NB4 (cell line): ENCODE data around the gene EHMT2.

ENCODE experiments used
- DNase-seq: peaks from one replicate; pipeline ENCODE4 v3.0.0; 2010; ENCODE audit warnings: low read depth
- H3K4me3 ChIP-seq: one replicate; pipeline ENCODE4 v1.5.1; 2011; ENCODE audit warnings: mild to moderate bottlenecking, low read depth, low read length, moderate library complexity
- MYC ChIP-seq: IDR thresholded peaks from 2 replicates; pipeline ENCODE4 v1.6.1; 2011; ENCODE audit warnings: low read depth, low read length
- POLR2A ChIP-seq: IDR thresholded peaks from 2 replicates; pipeline ENCODE4 v1.6.1; 2011; ENCODE audit warnings: mild to moderate bottlenecking; ENCODE audit not compliant: insufficient read length; ENCODE audit errors: extremely low read depth
- TF ChIP-seq, protein P1 (sequence below): IDR thresholded peaks from 2 replicates; pipeline ENCODE4 v1.6.1; 2011; ENCODE audit warnings: low read depth, low read length
- TF ChIP-seq, protein P2 (sequence below): IDR thresholded peaks from one replicate; pipeline ENCODE4 v1.5.1; 2012; ENCODE audit warnings: low read depth, low read length

The EHMT2 gene

DNA sequence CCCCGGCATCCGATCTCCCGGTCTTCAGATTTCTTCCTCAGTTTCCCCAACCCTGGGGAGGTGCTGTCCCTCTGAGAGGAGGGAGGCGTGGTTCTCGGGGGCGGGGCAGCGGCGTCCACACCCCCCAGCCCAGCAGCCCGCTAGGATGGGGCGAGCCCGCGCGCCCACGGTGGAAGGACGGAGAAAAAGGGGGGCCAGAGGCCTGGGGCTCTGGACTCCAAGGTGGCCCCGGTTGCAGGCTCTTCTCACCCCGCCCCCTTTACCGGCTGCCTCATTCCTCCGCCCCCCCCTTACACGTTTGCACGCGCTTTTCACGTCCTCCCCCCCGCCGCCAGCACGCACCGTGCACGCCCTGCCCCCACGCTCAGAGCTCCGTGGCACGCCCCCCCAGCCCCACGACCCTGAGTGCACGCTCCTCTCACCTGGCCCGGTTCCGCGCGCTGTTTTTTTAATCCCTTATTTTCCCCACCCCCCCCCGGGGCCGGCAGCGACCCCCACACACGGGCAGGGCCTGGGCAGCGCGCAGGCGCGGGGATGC lies 4.0 kb upstream of the EHMT2 start:
- H3K4me3 ChIP-seq = peak overlapping the region; percentile 57
- no peak for TF ChIP-seq POLR2A
- DNase-seq = peak; percentile 76

DNA sequence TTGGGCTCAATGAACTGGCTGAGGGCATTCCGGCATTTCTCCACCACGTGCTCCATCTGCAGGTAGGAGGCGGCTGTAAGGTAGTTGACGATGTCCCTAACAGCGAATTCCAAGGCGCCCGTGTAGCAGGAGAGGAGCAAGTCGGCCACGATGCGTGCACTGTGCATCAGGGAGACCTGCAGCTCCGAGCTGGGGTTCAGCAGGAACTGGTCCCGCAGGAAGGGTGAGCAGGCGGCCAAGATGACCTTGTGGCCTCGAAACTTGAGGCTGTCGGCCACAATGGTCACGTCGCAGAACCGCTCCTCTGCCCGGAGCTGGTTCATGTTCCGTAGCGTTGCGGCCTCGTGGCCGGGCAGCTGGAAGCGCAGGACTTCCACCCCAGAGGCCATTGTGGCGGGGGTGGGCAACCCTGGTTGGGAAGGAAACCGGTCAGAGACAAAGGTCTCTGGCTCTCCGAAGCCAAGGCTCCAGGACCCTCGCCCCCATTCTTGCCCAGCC lies 3.5 kb upstream of the EHMT2 start:
- DNase-seq = peak; percentile 31
- TF ChIP-seq POLR2A (no peak), MYC (no peak)
- TF ChIP-seq, protein P1, sequence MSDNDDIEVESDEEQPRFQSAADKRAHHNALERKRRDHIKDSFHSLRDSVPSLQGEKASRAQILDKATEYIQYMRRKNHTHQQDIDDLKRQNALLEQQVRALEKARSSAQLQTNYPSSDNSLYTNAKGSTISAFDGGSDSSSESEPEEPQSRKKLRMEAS = no peak
- TF ChIP-seq, protein P2, sequence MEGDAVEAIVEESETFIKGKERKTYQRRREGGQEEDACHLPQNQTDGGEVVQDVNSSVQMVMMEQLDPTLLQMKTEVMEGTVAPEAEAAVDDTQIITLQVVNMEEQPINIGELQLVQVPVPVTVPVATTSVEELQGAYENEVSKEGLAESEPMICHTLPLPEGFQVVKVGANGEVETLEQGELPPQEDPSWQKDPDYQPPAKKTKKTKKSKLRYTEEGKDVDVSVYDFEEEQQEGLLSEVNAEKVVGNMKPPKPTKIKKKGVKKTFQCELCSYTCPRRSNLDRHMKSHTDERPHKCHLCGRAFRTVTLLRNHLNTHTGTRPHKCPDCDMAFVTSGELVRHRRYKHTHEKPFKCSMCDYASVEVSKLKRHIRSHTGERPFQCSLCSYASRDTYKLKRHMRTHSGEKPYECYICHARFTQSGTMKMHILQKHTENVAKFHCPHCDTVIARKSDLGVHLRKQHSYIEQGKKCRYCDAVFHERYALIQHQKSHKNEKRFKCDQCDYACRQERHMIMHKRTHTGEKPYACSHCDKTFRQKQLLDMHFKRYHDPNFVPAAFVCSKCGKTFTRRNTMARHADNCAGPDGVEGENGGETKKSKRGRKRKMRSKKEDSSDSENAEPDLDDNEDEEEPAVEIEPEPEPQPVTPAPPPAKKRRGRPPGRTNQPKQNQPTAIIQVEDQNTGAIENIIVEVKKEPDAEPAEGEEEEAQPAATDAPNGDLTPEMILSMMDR = no peak
- peak overlapping the region; percentile 57 for H3K4me3 ChIP-seq

DNA sequence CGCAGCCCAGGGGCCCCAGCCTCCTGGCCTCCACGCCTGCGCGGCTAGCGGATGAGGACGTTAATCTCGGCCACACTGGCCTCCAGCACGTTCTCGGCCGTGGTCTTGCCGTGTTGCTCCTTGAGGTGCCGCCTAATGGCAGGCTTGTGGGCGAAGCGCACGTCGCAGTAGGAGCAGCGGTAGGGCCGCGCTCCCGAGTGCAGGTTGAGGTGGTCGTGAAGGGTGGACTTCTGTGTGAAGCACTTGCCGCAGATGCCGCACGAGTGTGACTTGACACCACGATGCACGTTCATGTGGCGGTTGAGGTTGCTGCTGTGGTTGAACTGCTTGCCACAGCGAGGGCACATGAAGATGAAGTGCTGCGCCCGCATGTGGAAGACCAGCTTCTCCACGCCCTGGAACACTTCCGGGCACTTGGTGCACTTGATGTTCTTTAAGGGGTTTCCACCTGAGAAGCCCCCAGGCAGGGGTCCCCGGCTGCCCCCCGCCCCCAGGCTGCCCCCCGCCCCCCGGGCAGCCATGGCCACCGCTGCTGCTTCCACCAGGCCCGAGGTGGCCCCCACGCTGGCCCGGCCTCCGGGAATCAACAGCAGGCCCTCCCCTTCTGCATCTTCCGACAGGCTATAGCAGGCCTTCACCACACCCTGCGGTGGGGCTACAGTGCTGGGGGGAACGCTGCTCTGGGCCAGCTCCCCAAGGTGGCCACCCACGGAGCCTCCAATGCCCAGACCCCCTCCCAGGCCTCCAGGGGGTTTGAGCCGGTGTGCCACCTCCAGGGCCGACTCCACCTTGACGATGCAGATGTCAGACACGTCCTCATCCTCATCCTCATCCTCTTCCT lies 2.6 kb upstream of the EHMT2 start:
- TF ChIP-seq POLR2A = no peak
- TF ChIP-seq, protein P2 = no peak
- H3K4me3 ChIP-seq = peak overlapping the region; percentile 99
- DNase-seq = peak; percentile 77

DNA sequence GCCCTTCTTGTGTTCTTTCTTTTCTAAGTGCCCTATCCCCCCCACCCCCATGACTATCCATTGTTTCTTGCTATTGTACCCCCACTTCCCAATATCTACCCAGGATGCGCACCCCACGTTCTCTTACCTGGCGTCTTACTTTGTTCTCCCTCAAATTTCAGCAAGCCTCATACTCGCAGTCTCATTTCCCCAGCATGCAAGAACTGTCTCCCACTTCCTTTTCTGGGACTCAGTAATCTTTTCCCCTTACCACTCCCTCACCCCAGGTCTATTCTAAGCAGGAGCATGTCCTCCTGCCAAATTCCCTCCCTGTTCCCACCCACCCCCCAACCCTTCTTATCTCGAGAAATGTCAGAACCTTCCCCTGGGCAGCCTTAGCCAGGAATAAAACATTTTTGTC lies 1.7 kb upstream of the EHMT2 start:
- peak overlapping the region; percentile 99 for H3K4me3 ChIP-seq
- DNase-seq = peak; percentile 49
- TF ChIP-seq POLR2A = no peak

DNA sequence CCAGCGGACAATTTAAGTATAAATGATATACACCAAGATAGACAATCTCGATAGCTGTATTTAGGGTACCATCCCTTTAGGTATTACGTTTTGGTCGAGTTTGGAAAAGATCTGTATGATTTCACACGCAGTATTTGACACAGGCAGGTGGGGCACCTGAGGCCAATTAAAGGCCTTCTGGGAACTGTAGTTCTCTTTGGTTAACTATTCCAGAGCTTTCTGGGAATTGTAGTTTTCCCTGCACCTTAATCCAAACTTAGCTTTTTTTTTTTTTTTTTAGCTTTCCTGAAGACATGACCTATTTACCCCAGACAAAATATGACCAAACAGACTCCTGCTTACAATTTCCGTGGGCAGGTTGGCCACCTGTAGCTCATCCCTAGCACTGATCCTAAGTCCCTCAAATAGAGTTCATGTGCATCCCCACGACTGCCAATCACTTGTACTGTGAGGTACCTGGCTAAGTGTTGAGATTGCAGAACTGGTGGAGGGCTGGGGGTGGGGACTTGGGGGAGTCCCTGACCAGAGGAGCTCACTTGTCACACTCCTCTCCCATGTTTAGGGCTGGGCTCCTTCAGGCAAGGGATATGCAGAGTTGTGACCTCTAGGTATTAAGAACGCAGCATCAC lies 999 bp upstream of the EHMT2 start:
- DNase-seq = peak; percentile 59
- TF ChIP-seq MYC = no peak
- TF ChIP-seq, protein P1 = no peak
- TF ChIP-seq, protein P2 = no peak
- no peak for TF ChIP-seq POLR2A

DNA sequence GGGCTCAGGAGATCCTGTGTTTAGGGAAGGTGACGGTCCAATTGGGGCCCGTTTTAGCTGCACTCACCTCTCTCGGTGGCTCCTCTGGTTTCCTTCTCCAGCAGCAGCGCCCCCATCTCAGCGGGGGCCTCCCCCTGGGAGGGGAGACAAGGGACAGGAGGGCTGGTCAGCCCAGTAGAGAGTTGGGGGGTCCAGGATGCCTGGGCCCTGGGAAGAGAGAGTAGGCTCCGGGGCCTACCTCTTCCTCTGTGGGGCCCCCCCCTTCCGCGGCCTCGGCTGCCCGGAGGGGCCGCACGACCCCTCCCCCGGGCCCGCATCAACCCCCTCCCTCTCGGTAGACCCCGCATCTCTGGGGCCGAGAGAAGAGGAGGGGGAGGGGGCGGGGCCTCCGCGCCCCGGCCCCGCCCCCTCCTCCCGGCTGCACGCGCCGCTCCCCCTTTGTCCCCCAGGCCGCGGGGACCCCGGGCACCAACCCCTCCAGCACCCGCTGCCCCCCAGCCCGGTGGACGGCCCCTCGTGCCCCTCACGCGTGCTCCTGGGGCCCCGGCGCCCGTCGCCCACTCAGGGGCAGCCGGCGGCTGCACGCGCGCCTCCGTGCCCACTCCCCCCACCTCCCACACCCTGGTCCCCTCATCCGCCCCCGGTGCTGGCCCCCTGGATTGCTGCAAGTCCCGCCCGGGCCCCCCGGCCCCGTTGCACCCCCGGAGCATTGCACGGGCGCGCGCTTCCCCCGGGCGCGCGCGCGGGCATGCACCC lies 464 bp downstream of the EHMT2 start:
- H3K4me3 ChIP-seq = peak overlapping the region; percentile 66
- DNase-seq = peak; percentile 29
- TF ChIP-seq, protein P1 = no peak
- TF ChIP-seq MYC (no peak), POLR2A (no peak)
- TF ChIP-seq, protein P2 = no peak

More for the DNA sequence above, 999 bp upstream of the EHMT2 start:
- peak overlapping the region; percentile 99 for H3K4me3 ChIP-seq
